ENCODE results near the gene ENTPD8. TPM values are rescaled to one million over a fixed set of nuclear protein-coding genes. Genes with fewer than 3 reads are reported as not detected.

The ENTPD8 gene
- total and polyA plus RNA-seq, 8 donors, result 0.98 to 4.7 (median 2.0) TPM

DNA sequence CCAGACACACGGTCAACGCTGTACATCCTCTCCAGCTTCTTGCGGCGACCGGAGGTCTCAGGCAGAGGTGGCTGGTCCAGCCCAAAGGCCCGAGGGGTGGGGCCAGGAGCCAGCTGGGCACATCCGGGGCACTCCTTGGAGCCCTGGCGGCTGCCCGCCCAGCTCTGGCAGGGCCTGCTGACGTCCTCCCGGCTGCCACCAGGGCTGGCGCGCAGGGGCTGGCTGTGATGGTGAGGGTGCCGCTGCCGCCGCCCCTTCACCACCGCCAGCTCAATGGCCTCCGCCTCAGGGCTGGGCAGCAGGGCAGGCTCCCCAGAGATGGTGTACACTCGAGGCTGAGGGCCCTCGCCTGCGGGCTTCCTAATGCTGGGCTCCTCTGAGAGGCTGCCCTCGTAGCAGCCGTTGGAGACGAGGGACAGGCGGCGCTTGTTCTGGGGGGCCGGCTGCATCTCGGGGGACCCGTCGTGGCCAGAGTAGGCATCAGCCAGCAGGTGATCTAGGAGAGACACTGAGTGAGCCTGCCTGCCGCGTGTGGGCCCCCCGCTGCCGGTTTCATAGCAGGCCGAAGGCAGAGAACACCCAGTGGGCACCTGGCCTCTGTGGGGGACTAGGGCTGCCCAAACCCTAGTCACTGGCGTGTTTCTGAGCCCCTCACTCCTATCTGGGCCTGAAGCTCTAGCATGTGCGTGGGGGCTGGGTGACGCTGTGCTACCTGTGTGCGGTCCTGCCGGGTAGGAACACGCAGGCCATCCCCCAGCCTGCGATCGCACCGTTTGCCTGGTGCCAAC is 16.4 kb upstream of the ENTPD8 start:
- ATAC-seq (peak; percentile 47 to 67 (median 64)), DNase-seq (peak; percentile 71 to 92 (median 81))

DNA sequence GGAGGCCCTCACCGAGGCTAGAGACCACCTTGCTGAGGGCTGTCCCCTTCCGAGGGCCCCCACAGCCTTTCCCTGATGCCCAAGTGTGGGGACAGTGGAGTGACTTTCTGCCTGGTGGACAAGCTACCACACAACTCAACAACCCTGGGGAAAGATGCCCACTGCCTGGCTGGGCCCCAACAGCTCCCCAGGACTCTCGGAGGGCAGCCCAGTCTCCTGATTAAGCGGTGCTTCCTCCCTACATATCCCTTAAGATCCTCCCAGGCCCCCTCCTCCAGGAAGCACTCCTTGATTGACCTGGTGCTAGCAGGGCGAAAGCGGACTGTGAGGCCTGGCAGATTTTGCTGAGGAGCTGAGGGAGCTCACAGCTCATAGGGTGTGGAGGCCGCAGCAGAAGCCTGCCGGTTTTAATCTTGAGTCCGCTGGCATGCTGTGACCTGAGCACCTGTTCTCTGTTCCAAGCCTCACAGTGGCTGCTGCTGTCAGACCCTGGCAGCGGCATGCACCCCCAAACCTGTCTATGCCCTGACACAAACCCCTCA is 15.8 kb upstream of the ENTPD8 start:
- intact Hi-C loops (cut with DNase I), result no loop called here
- Histone ChIP-seq H3K27me3 (no peaks in the 10 kb centered on the region), H3K9me3 (no peaks in the 10 kb centered on the region), H3K4me3 (peak overlapping the region in 2 of 4 donors; percentile 67 to 74), H3K4me1 (peaks cover 0 to 22% (median 3%) of the 10 kb centered on the region in 3 donors), H3K36me3 (peaks cover 0 to 8% (median 0%) of the 10 kb centered on the region in 3 donors), H3K27ac (peak overlapping the region; percentile 30 to 58 (median 41))
- FAIRE-seq (no peak), DNase-seq (peak in 2 of 6 donors; percentile 45 to 59), ATAC-seq (peak in 3 of 4 donors; percentile 6 to 16 (median 11))
- TF ChIP-seq CTCF (IDR thresholded peaks at IDR 0.05), result no peak
- WGBS, 2 donors, result 54 to 62% methylated on average over 10 of the region's 10 CpGs

More for the DNA sequence above, 16.4 kb upstream of the ENTPD8 start:
- H3K27me3 ChIP-seq, result no peaks in the 10 kb centered on the region
- H3K4me3 ChIP-seq, result peak overlapping the region in 2 of 4 donors; percentile 67 to 74
- peaks cover 0 to 22% (median 3%) of the 10 kb centered on the region in 3 donors for H3K4me1 ChIP-seq
- WGBS, 2 donors, result 60 to 65% methylated on average over 43 to 44 of the region's 44 CpGs
- no peak for FAIRE-seq
- TF ChIP-seq CTCF (IDR thresholded peaks at IDR 0.05), result peak in 1 of 4 donors; percentile 11
- H3K36me3 ChIP-seq, result peaks cover 0 to 5% (median 0%) of the 10 kb centered on the region in 3 donors
- peak overlapping the region; percentile 30 to 58 (median 41) for H3K27ac ChIP-seq
- intact Hi-C loops (cut with DNase I), result no loop called here
- H3K9me3 ChIP-seq, result no peaks in the 10 kb centered on the region

GRCh38 chr9:137456061-137456863 is 15.1 kb upstream of the ENTPD8 start:
- peaks cover 0 to 22% (median 3%) of the 10 kb centered on the region in 3 donors for H3K4me1 ChIP-seq
- no peak for FAIRE-seq
- 79 to 83% methylated on average over 12 of the region's 12 CpGs for WGBS, 2 donors
- no peak for ATAC-seq
- H3K4me3 ChIP-seq, result no peak overlapping the region
- H3K36me3 ChIP-seq, result peaks cover 0 to 8% (median 0%) of the 10 kb centered on the region in 3 donors
- H3K27me3 ChIP-seq, result no peaks in the 10 kb centered on the region
- intact Hi-C loops (cut with DNase I), result no loop called here
- no peak overlapping the region for H3K27ac ChIP-seq
- TF ChIP-seq CTCF (IDR thresholded peaks at IDR 0.05), result no peak
- H3K9me3 ChIP-seq, result no peaks in the 10 kb centered on the region
- peak in 4 of 6 donors; percentile 4 to 36 (median 32) for DNase-seq

GRCh38 chr9:137455359-137455991 is 14.3 kb upstream of the ENTPD8 start:
- DNase-seq, result peak in 5 of 6 donors; percentile 13 to 65 (median 36)

More at GRCh38 chr9:137455359-137455991, 14.3 kb upstream of the ENTPD8 start:
- no peak for FAIRE-seq
- ATAC-seq, result no peak
- peaks cover 0 to 22% (median 3%) of the 10 kb centered on the region in 3 donors for H3K4me1 ChIP-seq
- H3K27me3 ChIP-seq, result no peaks in the 10 kb centered on the region
- no peak for TF ChIP-seq CTCF (IDR thresholded peaks at IDR 0.05)
- no peak overlapping the region for H3K4me3 ChIP-seq
- WGBS, 2 donors, result 87 to 93% methylated on average over 18 of the region's 18 CpGs
- H3K36me3 ChIP-seq, result peaks cover 0 to 8% (median 0%) of the 10 kb centered on the region in 3 donors
- intact Hi-C loops (cut with DNase I), result no loop called here
- no peaks in the 10 kb centered on the region for H3K9me3 ChIP-seq
- no peak overlapping the region for H3K27ac ChIP-seq
